Mammary epithelial cell (primary cell): Measurements from ENCODE around the gene SAMD5.

Experiments used
- CTCF ChIP-seq, 2 donors: IDR thresholded peaks in 1 of 2; conservative IDR thresholded peaks in 1 of 2; 2 replicates each; pipeline ENCODE4 v1.5.1; 2011 to 2012; ENCODE audit warnings: inconsistent platforms in 2 of 2, low read length in 2 of 2, mild to moderate bottlenecking in 2 of 2, control low read depth in 1 of 2, low read depth in 1 of 2; ENCODE audit not compliant: insufficient read depth in 1 of 2; ENCODE audit errors: extremely low read depth in 1 of 2
- EZH2 ChIP-seq: IDR thresholded peaks from 2 replicates; pipeline ENCODE4 v1.6.1; 2012; ENCODE audit warnings: low read length, inconsistent platforms, borderline replicate concordance

GRCh38 chr6:147479857-147480256 lies 28.6 kb upstream of the SAMD5 start:
- TF ChIP-seq CTCF (conservative IDR thresholded peaks at IDR 0.05 in 1 of 2, IDR thresholded peaks at IDR 0.05 in 1 of 2; ENCODE audit: extremely low read depth in 1 of 2, insufficient read depth in 1 of 2, low read depth in 1 of 2, low read length in 2 of 2) (no peak), EZH2 (no peak)
